Kidney glomerular epithelial cell (primary cell): ENCODE measurements around the gene ODC1.
"Not testable (repeated sequence)": the region's sequence is repeated elsewhere in the genome, so short reads cannot be mapped to it uniquely, and the experiment has no call there.

ENCODE experiments used
- DNase-seq: peaks from one replicate; lab custom pipeline; 2025; lab: John Stamatoyannopoulos, UW

The ODC1 gene

GRCh38 chr2:10447895-10448575 lies at the start of gene ODC1:
ODC1 (minus strand) TSS chr2:10448327; CDS start chr2:10445032, 3,295 bp downstream.
- peak; percentile 89 for DNase-seq

- peak; percentile 24 for DNase-seq
These were observed 49.7 kb upstream of the ODC1 start for GRCh38 chr2:10497797-10498251.

- DNase-seq: no peak
These were observed 47.8 kb upstream of the ODC1 start for GRCh38 chr2:10495988-10496313.

DNA sequence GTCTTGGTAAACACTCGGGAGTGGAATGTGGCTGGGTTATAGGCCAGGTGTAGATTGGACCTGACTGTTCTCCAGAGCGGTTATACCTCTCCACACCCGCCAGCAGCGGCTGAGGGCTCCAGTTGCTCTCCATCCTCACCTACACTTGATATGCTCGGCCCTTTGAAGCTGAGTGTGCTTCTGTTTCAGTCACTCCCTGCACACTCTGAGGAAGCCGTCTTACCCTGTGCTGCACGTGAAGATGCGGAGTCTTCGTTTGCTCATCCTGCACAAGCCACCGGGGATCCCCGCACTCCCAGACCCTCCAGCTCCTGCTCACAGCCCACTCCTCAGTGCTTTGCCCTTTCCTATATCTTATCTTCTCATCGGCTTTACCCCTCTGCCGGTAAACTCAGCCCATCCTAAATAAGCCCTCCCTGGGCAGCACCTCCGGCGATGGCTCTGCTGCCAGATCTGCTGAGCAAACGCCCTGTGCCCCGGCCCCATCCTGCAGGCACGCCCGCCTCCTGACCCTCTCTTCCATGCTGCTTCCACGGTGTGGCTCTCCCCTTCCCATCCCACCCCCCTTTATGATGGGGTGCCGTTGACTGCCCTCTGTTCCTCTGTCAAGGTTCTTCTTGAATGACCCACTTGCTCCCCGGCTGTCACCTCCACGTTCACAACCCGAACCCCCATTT lies 47.3 kb upstream of the ODC1 start:
- no peak for DNase-seq

- DNase-seq: no peak
These were observed 46.4 kb upstream of the ODC1 start for GRCh38 chr2:10494351-10495066.

- peak; percentile 93 for DNase-seq
These were observed 45.6 kb upstream of the ODC1 start for GRCh38 chr2:10493634-10494281.

GRCh38 chr2:10493075-10493633 lies 45.0 kb upstream of the ODC1 start:
- DNase-seq: no peak

GRCh38 chr2:10490806-10491291 lies 42.7 kb upstream of the ODC1 start:
- DNase-seq: no peak

- DNase-seq: no peak
These were observed 41.9 kb upstream of the ODC1 start for GRCh38 chr2:10489842-10490555.

DNA sequence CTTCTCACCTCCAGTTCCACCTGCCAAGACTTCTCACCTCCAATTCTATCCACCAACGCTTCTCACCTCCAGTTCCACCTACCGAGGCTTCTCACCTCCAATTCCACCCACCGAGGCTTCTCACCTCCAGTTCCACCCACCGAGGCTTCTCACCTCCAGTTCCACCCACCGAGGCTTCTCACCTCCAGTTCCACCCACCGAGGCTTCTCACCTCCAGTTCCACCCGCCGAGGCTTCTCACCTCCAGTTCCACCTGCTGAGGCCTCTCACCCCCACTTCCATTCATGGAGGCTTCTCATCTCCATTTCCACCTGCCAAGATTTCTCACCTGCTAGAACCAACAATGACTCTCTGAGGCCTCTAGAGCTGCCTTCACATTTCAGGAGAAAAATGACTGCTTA lies 40.0 kb upstream of the ODC1 start:
- not testable (repeated sequence) for DNase-seq

DNA sequence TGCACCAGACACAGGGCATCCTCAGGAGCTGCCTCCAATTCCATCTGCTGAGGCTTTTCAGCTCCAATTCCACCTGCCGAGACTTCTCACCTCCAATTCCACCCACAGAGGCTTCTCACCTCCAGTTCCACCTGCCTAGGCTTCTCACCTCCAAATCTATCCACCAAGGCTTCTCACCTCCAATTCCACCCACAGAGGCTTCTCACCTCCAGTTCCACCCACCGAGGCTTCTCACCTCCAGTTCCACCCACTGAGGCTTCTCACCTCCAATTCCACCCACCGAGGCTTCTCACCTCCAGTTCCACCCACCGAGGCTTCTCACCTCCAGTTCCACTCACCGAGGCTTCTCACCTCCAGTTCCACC lies 39.6 kb upstream of the ODC1 start:
- DNase-seq: not testable (repeated sequence)

- DNase-seq: peak; percentile 14
These were observed 39.1 kb upstream of the ODC1 start for GRCh38 chr2:10487081-10487740.

DNA sequence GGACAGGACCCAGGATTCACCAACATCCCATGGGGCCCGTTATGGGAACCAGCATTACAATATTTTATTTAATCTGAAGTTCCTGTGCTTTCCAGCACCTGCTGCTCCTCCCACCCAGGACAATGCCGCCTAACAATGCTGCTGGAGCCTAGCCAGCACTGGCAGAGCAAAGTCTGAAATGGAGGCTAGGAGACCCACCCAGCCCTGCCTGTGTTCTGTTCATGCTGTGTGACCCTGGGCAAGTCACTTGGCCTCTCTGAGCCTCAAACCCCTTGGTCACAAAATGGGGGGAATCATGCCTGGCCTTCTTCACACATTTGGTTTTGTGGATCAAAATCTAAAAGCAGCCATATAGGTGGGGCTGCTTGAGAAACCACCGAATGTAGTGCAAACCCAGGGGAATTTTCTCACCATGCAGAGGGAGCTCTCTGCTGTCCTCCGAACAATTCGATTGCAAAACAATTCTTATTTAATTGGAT lies 38.5 kb upstream of the ODC1 start:
- DNase-seq: no peak

GRCh38 chr2:10486091-10486490 lies 38.0 kb upstream of the ODC1 start:
- DNase-seq: no peak

- no peak for DNase-seq
These were observed 34.8 kb upstream of the ODC1 start for GRCh38 chr2:10482913-10483312.

GRCh38 chr2:10482460-10482859 lies 34.3 kb upstream of the ODC1 start:
- DNase-seq: no peak

GRCh38 chr2:10481666-10482157 lies 33.6 kb upstream of the ODC1 start:
- DNase-seq: no peak

DNA sequence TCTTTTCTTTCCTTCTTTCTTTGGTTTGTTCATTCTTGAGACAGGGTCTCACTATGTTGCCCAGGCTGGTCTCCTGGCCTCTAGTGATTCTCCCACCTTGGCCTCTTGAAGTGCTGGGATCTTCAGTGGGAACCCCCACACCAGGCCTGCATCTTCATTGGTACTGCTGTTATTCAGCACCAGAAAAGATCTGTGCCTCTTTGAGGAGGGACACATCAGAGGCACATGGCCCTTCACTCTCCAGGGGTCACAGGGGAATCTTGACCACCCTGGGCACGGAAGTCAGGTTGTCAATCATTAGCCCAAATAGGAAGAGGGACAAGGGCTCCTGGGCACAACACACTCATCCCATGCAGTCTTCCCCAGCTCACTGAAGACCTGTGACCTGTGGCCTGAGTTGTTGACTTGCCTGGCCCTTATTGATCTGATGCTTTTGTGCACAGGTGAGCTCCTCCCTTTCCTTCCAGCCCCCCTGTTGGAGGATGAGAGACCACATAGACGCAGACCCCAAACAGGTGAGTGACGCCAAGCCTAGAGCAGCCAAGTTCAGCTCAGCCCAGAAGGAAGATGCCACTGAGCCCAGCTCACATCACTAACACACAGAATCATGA lies 33.0 kb upstream of the ODC1 start:
- no peak for DNase-seq

DNA sequence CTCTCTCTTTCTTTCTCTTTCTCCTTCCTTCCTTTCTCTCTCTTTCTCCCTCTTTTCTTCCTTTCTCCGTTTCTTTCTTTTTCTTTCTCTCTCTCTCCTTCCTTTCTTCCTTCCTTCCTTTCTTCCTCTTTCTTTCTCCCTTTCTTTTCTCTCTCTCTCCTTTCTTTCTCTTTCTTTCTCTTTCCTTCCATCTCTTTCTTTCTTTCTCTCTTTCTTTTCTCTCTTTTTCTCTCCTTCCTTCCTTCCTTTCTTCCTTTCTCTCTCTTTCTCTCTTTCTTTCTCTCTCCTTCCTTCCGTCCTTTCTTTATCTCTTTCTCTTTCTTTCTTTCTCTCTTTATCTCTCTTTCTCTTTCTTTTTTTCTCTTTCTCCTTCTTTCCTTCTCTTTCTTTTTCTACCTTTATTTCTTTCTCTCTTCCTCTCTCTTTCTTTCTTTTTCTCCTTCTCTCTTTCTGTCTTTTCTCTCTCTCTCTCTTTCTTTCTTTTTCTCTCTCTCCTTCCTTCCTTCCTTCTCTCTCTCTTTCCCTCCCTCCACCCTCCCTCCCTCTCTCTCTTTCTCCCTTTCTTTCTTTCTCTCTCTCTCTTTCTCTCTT lies 32.3 kb upstream of the ODC1 start:
- DNase-seq: no peak

GRCh38 chr2:10478916-10479315 lies 30.8 kb upstream of the ODC1 start:
- no peak for DNase-seq
